ENCODE results near the gene MAB21L3. TPM values are rescaled to one million over a fixed set of nuclear protein-coding genes. Genes with fewer than 3 reads are reported as not detected.

The MAB21L3 gene
- total RNA-seq, 1 donor, result under 0.01 TPM

DNA sequence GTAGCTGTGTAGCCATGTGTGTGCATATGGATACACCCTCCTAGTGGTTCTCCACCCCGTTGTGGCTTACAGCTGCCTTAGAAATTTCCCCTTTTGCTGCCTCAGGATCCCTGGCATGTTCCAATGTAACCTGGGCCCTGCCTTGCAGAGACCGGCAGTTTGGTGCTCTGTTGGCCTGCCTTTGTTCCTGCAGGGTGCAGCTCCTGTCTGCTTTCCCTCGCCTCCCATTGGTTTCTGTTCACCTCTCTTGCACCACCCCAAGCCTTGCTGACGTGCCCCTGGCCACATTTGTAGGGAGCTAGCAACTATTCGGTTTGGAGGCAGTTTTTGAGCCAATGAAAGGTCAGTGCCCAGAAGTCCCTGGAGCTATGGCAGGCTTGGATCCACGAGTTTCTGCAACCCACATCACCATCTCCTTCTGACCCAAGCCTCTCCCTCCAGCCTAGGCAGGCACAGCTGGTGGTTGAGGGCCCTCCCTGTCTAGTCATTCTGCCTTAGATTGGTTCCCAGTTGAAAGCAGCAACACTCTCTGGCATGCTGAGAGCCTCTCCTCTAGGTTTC lies 54.9 kb downstream of the MAB21L3 start:
- DNase-seq (ENCODE audit: low read depth), result no peak
- TF ChIP-seq, protein P1, sequence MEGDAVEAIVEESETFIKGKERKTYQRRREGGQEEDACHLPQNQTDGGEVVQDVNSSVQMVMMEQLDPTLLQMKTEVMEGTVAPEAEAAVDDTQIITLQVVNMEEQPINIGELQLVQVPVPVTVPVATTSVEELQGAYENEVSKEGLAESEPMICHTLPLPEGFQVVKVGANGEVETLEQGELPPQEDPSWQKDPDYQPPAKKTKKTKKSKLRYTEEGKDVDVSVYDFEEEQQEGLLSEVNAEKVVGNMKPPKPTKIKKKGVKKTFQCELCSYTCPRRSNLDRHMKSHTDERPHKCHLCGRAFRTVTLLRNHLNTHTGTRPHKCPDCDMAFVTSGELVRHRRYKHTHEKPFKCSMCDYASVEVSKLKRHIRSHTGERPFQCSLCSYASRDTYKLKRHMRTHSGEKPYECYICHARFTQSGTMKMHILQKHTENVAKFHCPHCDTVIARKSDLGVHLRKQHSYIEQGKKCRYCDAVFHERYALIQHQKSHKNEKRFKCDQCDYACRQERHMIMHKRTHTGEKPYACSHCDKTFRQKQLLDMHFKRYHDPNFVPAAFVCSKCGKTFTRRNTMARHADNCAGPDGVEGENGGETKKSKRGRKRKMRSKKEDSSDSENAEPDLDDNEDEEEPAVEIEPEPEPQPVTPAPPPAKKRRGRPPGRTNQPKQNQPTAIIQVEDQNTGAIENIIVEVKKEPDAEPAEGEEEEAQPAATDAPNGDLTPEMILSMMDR (IDR thresholded peaks at IDR 0.05; ENCODE audit: insufficient read depth, low read depth, low read length), result no peak
- H3K4me3 ChIP-seq (ENCODE audit: low read depth, low read length), result no peak overlapping the region

DNA sequence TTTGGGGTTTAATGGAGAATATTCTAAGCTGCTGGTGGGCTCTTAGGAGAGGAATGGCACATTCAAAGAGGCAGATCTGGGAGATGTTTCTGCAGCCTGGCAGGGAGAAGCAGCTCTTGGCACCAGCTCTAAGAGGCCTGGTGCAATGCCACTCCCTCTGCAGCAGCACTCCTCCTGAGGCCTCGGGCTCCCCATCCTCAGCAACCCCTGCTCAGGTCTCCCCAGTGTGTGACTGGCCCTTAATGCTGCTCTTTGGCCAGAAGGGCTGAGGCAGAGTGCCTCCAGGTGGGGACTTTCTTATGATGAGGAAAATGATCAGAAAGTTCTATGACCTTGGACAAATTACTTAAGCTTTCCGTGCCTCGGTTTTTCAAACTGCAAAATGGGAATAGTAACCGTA lies 55.5 kb downstream of the MAB21L3 start:
- H3K4me3 ChIP-seq (ENCODE audit: low read depth, low read length), result no peak overlapping the region
- no peak for DNase-seq (ENCODE audit: low read depth)
- TF ChIP-seq, protein P1 (IDR thresholded peaks at IDR 0.05; ENCODE audit: insufficient read depth, low read depth, low read length), result no peak

DNA sequence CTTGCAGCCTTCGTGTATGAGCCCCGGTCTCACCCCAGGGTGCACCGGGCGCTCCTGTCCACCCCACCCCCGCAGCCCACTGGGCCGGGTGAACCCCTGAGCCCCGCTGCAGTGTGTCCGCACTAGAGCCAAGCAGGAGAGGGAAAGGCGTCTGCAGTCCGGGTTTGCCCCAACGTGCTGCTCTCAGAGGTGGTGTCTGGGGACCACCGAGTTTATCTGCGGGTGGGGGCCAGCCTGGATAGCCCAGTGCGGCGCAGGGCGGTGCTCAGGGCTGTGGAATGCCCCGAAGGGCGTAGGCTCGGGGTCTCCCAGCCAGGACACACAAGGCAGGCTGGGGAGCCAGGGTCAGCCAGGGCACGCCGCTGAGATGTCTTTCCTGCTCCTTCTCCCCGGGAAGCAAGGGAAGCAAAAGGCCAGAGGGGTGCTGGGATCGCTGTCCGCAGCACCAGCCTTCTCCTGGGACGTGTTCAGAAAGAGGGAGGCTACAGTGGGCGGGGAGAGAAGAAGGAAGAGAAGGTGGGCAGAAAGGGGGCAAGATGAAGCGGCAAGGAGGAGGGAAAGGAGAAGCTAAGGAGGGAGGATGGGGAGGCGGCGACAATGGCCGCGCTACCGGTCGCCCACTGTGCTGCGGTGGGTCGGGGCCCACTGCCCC lies 56.6 kb downstream of the MAB21L3 start:
- TF ChIP-seq, protein P1 (IDR thresholded peaks at IDR 0.05; ENCODE audit: insufficient read depth, low read depth, low read length), result no peak
- DNase-seq (ENCODE audit: low read depth), result peak; percentile 5
- H3K4me3 ChIP-seq (ENCODE audit: low read depth, low read length), result peak overlapping the region; percentile 61

DNA sequence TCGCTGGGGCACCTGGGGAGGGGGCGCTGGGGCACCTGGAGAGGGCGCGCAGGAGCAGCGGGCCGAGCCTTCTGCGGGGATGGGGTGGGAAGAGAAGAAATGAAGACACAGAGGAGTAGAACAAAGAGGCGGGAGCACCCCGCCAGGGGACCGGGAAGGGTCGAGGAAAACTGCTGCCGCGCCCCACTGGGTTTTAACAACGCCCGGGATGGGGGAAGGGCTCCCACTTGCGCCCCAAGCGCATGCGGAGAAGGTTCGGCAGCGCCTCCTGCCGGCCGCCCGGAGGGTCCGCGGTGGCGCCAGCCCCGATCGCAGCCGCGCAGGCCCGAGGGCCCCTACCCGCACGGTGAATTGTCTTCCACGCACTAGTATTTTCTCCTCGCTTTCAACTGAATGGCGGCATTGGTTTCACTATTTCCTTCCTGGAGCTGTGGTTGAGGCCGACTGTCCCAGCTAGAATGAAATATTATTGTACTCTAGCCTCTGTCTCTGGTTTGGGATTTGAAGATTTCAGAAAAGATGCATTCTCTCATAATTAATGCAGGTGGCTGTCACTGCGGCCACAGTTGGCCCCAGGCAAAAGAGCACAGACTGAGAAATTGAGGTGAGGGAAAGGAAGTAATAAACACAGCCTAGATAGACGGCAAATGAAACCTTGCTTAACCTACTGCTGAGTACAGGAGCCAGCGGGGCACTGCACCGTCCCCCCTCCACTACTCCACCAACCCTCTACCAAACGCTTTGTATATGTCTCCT lies 57.3 kb downstream of the MAB21L3 start:
- DNase-seq (ENCODE audit: low read depth), result peak; percentile 36
- peak overlapping the region; percentile 61 for H3K4me3 ChIP-seq (ENCODE audit: low read depth, low read length)
- TF ChIP-seq, protein P1 (IDR thresholded peaks at IDR 0.05; ENCODE audit: insufficient read depth, low read depth, low read length), result peak; percentile 78

DNA sequence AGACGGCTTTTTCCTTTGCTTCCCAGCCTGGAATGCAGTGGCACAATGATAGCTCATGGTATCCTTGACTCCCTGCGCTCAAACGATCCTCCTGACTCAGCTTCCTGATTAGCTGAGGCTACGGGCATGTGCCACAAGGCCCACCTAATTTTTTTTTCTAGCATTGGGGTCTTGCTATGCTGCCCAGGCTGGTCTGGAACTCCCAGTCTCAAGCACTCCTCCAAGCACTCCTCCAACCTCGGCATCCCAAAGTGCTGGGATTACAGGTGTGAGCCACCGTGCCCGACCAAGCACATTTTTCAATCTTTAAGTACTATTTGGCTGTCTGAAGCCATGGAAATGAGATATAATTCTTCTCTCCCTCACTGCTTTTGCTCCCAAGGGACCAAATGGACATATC lies 58.7 kb downstream of the MAB21L3 start:
- DNase-seq (ENCODE audit: low read depth), result no peak
- TF ChIP-seq, protein P1 (IDR thresholded peaks at IDR 0.05; ENCODE audit: insufficient read depth, low read depth, low read length), result no peak
- no peak overlapping the region for H3K4me3 ChIP-seq (ENCODE audit: low read depth, low read length)

DNA sequence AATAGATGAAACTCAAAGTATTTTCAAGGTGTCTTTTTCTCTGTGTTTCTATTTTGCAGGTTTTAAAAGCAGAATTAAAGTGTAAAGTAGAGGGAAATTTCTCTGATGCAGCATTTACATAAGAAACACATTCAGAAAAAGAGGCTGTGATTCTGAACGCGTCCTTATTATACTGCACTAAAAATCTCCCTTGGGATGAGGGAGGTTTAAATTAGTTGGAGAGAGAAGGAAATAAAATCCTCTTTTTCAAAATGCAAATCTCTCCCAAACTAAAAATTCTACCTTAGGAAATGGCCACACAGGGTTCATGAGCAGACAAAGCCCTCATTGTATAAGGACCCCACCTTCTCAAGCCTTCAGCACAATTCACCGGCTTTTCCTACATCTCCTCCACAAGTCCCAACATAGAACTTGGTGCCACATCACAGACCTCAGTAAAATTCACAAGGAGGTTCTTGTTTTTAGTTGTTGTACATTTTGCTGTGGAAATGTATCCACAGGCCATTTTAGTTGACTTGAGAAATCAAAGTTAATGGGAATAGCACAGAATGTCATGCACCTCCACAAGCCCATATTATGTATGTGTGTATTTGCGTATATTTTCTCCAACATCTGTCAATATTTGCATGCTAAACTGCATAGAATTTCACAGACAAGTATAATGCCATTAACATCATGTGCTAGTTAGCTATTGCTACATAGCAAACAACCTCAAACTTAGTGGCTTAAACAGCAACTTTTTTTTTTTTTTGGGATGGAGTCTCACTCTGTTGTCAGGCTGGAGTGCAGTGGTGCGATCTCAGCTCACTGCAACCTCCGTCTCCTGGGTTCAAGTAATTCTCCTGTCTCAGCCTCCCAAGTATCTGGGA lies 59.8 kb downstream of the MAB21L3 start:
- TF ChIP-seq, protein P1 (IDR thresholded peaks at IDR 0.05; ENCODE audit: insufficient read depth, low read depth, low read length), result no peak
- DNase-seq (ENCODE audit: low read depth), result no peak
- H3K4me3 ChIP-seq (ENCODE audit: low read depth, low read length), result no peak overlapping the region
